Measurements from ENCODE around the gene ADCY10. TPM values are rescaled to one million over a fixed set of nuclear protein-coding genes. Genes with fewer than 3 reads are reported as not detected.
"Not testable (repeated sequence)": the region's sequence is repeated elsewhere in the genome, so short reads cannot be mapped to it uniquely, and the experiment has no call there.

ADCY10 gene
- total and polyA plus RNA-seq, 7 donors = 0.14 to 0.92 (median 0.28) TPM; not detected in 2

DNA sequence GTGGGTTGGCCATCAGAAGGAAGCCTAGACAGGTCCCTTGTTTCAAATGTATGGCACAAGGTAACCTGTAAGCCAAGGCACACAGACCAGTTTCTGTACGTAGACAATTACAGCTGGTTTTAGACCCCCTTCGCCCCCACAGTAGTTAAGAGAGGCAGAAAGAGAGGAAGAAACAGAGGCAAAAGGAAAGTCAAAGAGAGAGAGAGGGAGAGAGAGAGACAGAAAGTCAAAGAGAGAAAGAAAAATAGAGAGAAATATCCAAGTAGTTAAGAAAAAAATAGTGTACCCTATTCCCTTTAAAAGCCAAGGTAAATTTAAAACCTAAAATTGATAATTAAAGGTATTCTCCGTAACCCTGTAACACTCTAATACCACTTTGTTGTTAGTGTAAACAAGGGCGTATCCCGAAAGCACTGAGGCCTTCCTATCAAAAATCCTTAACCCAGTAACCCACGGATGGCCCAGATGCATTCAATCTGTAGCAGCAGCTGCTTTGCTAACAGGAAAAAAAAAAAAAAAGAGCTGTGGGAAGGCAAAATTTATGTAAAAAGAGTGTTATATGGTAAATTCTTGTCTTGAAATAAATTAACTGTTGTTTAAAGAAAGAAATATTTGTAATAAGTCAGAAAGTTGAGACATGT is 49.4 kb downstream of the ADCY10 start:
- H3K9me3 ChIP-seq = no peaks in the 10 kb centered on the region
- TF ChIP-seq POLR2A (IDR thresholded peaks at IDR 0.05) (no peak), EP300 (IDR thresholded peaks at IDR 0.05) (no peak), POLR2AphosphoS5 (IDR thresholded peaks at IDR 0.05) (no peak)
- TF ChIP-seq, protein P1, sequence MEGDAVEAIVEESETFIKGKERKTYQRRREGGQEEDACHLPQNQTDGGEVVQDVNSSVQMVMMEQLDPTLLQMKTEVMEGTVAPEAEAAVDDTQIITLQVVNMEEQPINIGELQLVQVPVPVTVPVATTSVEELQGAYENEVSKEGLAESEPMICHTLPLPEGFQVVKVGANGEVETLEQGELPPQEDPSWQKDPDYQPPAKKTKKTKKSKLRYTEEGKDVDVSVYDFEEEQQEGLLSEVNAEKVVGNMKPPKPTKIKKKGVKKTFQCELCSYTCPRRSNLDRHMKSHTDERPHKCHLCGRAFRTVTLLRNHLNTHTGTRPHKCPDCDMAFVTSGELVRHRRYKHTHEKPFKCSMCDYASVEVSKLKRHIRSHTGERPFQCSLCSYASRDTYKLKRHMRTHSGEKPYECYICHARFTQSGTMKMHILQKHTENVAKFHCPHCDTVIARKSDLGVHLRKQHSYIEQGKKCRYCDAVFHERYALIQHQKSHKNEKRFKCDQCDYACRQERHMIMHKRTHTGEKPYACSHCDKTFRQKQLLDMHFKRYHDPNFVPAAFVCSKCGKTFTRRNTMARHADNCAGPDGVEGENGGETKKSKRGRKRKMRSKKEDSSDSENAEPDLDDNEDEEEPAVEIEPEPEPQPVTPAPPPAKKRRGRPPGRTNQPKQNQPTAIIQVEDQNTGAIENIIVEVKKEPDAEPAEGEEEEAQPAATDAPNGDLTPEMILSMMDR (IDR thresholded peaks at IDR 0.05) = no peak
- DNase-seq = no peak
- H3K27me3 ChIP-seq = no peaks in the 10 kb centered on the region
- H3K4me1 ChIP-seq = no peaks in the 10 kb centered on the region
- WGBS, 2 donors = 44 to 76% methylated on average over 6 of the region's 6 CpGs
- no peaks in the 10 kb centered on the region for H3K36me3 ChIP-seq
- H3K27ac ChIP-seq = no peak overlapping the region
- no peak overlapping the region for H3K4me3 ChIP-seq
- intact Hi-C loops (cut with DNase I) = no loop called here

DNA sequence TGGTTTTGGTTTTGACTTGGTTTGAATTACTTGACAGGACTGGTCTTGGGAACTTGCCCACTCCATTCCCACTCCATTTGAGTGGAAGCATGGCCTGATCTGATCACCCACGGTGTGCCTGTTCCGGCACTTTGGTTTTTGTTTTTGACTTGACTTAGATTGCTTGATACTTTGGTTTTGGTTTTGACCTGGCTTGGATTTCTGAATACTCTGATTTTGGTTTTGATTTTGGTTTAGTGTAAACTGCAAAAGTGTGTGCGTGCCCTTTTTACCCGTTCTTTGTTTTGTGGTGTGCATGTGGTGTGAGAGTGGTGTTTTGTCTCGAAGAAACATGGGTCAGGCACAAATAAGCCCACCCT is 50.0 kb downstream of the ADCY10 start:
- H3K4me1 ChIP-seq = no peaks in the 10 kb centered on the region
- no peaks in the 10 kb centered on the region for H3K36me3 ChIP-seq
- no peak overlapping the region for H3K4me3 ChIP-seq
- TF ChIP-seq POLR2AphosphoS5 (IDR thresholded peaks at IDR 0.05) (no peak), EP300 (IDR thresholded peaks at IDR 0.05) (no peak), POLR2A (IDR thresholded peaks at IDR 0.05) (no peak)
- TF ChIP-seq, protein P1 (IDR thresholded peaks at IDR 0.05) = no peak
- intact Hi-C loops (cut with DNase I) = no loop called here
- WGBS, 2 donors = 92 to 96% methylated on average over 5 of the region's 5 CpGs
- no peaks in the 10 kb centered on the region for H3K9me3 ChIP-seq
- H3K27me3 ChIP-seq = no peaks in the 10 kb centered on the region
- no peak overlapping the region for H3K27ac ChIP-seq
- no peak for DNase-seq

DNA sequence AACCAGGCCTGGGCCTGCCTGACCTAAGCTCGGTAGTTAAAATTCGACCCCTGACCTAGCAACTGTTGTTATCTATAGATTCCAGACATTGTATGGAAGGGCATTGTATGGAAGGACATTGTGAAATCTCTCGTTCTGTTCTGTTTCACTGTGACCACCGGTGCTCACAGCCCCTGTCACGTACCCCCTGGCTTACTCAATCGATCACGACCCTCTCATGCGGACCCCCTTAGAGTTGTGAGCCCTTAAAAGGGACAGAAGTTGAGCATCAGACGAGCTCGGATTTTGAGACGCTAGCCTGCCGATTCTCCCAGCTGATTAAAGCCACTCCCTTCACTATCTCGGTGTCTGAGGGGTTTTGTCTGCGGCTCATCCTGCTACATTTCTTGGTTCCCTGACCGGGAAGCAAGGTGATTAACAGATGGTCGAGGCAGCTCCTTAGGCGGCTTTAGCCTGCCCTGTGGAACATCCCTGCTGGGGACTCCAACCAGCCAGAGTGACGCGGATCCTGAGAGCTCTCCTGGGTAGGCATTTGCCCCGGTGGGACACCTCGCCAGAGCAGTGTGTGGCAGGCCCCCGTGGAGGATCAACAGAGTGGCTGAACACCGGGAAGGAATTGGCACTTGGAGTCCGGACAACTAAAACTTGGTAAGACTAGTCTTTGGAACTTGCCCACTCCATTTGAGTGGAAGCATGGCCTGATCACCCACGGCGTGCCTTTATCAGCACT is 50.6 kb downstream of the ADCY10 start:
- H3K4me1 ChIP-seq; H3K9me3 ChIP-seq; H3K27me3 ChIP-seq; H3K27ac ChIP-seq; H3K4me3 ChIP-seq; intact Hi-C loops (cut with DNase I); H3K36me3 ChIP-seq; DNase-seq: not testable (repeated sequence)
- 94 to 95% methylated on average over 26 of the region's 26 CpGs for WGBS, 2 donors

DNA sequence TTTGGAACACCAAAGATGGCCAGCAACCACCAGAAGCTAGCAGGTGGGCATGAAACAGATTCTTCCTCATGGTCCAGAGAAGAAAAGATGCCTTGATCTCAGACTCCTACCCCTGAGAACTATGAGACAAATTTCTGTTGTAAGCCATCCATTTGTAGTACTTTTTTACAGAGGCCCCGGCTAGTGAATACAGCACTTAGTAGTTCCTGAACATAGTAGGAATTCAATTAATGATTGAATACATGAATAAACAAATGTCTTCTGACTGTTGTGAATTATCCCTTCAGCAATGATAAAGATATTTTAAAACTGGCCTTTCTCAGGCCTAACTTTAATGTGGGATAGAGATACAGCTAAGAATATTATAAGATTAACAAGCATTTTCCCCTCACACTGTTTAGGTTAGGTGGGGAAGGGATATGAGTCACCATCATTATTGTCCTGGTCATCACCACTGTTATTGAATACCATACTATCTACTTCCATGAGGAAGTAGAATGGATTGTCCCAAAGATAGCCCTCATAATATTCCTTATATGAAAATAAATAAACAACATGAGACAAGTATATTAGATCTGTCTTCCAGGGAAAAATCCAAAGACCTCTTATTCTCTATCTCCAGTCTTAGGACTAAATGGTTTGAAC is 51.4 kb downstream of the ADCY10 start:
- Histone ChIP-seq H3K27ac (no peak overlapping the region), H3K27me3 (no peaks in the 10 kb centered on the region)
- intact Hi-C loops (cut with DNase I) = no loop called here

More for the DNA sequence above, 51.4 kb downstream of the ADCY10 start:
- TF ChIP-seq POLR2AphosphoS5 (IDR thresholded peaks at IDR 0.05) (no peak), POLR2A (IDR thresholded peaks at IDR 0.05) (no peak), EP300 (IDR thresholded peaks at IDR 0.05) (no peak)
- TF ChIP-seq, protein P1 (IDR thresholded peaks at IDR 0.05) = no peak
- Histone ChIP-seq H3K4me3 (no peak overlapping the region), H3K4me1 (no peaks in the 10 kb centered on the region), H3K36me3 (no peaks in the 10 kb centered on the region), H3K9me3 (no peaks in the 10 kb centered on the region)
- no peak for DNase-seq
- WGBS, 2 donors = 95 to 100% methylated on average over 1 of the region's 1 CpG

All from sigmoid colon (tissue), 7 donors.